NCI-H69 (cell line): Measurements from ENCODE around the gene P2RY12.
A peak's percentile ranks its signal among the peaks of the same experiment; 100 is the strongest.

ENCODE experiments used
- DNase-seq: peaks from one replicate; lab custom pipeline; 2025; lab: John Stamatoyannopoulos, UW

The P2RY12 gene

DNA sequence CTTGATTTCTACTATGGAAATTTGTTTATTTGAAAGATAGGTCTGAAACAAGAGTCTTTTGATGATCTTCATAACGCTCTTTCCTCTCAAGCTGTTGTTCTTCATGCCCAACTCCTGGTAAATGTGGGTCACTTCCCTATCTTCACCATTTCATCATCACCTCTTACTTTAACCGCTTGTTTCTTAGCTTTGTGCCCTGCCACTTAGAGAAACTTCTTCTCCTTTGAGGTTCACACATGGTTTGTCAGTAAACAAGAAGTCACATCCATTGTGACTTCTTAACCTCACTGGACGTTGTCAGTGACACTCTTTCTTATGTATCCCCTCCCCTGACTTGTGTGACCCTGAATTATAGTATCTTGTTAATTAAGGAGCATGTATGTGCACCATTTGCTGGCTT, 38.3 kb downstream of the P2RY12 start:
- DNase-seq: no peak

DNA sequence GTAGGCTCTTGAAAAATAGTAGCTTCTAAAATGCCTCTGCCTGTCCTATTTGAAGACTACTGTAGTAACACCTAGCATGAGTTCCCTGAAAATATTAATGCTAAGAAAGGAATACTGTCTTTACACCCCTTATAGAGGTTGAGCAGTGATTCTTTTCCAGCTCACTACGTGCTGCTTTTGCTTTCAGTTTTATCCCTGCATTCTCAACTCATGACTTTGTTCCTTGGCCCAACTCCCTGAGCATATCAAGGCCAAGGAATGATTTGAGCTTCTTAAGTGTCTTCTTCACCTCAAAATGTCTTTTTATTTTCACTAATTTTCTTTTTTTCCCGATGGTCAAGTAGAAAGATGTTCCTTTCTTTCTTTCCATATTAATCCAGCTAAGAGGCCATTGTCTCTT, 38.7 kb downstream of the P2RY12 start:
- DNase-seq: no peak

DNA sequence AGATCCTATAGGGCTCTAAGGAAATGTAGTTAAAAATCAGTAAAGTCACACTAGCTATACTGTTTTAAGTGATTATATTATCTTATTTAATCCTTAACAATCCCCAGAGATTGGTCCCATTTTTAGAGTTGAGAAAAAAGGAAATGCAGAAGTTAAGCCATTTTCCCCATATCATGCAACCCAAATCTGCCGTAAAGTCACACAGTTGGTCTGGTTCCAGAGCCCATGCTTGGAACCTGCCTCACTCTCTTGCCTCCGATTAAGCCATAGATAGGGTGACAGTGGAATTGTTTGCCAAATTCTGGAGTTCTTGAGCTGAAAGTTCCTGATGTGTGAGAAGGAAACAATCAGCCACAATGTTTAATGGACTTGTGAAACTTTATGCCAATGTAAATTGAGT, 52.9 kb downstream of the P2RY12 start:
- DNase-seq: no peak

DNA sequence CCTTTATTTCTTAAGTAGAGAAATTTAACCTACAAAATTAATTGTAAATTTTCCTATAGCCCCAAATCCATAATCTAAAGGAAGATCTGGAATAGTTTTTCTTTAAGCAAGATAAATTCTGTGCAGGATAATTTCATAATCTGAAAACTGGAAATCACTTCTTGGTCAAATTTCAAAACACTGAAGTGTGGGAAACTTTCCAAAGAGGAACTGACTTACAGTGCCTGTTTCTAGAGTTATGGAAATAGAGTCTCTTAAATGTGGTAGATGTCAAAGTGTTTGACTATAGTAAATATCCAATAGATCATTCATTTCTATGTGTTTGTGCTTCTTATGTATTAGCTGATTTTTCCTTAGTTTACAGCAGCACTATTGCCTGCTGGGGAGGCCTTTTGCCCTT, 53.7 kb downstream of the P2RY12 start:
- DNase-seq: no peak

DNA sequence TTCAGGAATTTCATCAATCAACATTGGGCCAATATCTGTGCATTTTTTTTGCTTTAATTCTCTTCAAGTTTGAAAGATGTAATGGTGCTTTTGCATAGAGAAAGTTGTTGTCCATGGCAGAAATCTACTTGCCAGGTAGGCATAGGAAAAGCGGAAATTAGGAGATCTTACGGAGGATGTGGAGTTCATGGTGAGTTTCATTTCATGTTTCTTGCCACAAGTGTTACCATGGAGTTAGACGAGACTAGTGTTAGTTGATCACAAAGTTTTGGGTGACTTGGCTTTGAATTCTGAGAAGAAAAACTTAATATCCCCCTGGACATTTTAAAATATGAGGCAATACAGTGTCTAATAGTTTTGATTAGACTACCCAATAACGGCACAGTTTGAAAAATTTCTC, 54.2 kb downstream of the P2RY12 start:
- DNase-seq: no peak

DNA sequence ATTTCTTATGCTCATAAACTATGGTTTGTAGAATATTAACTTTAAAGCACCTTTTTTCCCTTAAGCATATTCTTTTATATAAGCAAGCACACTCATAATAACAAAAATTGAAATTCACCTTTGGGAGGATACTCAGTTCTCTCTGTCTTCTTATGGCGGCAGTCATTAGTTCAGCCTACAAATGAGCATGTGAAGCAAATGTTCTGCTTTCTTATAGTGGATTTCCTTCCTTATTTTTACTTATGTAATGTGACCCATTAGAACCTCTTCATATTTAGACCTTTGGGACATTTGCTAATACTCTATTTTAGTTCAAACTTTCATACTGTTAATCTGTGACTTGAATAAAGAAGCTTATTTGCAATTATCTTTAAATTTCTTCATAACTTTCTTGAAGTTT, 55.2 kb downstream of the P2RY12 start, which contains the start of gene P2RY13:
P2RY13 (minus strand) TSS at position 187 of the 400 bp plus-strand sequence; CDS start at position 166, 21 bp downstream.
- no peak for DNase-seq

DNA sequence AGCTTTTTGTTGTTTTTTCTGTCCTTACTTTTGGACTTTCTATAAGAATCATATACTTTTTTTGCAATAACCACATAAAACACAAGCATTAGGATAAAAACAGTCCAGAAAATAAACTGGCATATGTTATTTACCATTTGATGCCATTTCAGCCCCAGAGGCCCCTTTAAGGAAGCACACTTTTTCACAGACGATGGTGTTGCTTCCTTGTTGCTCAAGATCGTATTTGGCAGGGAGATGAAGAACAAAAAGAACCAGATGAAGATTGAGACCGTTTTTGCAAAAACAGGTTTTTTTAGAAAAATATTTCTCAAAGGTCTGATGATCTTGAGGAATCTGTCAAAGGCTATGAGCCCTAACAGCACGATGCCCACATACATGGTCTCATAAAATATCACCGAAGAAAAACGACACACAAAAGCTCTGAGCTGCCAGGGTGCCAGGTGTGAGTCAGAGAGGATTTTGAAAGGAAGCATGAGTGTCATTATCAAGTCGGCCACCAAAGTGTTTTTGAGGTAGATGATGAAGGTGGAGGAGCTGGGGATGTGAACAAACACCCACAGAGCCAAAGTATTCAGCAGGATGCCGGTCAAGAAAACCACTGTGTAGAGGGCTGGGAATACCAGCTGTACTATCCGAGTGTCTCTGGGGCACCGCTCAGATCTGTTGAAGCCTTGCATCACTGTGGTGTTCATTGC, 56.1 kb downstream of the P2RY12 start:
- no peak for DNase-seq

DNA sequence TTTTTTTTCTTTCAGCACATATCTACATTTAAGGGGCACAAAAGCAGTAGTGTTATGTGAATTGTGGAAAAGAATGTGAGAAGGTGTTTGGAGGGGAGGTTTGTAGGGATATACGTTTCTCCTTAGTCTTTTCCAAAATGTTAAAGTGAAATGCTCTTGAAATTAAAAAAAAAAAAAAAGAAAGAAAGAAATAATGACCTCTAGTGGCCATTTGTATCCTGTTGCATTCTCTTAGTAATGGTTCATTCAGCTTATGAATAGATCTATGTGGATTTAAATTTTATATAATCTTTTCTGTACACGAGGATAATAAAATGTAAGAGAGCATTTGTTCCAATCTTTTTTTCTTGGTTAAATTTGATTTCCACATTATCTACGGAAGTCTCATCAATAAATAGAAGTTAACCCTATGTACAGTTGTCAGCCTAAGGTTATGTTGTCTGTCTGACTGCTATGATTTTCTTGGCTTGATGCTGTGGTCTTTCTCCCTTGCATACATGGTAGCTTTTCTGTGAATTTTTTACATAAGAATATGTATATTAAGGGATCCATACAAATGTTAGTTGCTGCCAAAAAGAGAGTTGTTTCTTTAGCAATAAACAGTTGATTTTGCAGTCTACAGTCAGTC, 56.9 kb downstream of the P2RY12 start:
- DNase-seq: peak; percentile 30

DNA sequence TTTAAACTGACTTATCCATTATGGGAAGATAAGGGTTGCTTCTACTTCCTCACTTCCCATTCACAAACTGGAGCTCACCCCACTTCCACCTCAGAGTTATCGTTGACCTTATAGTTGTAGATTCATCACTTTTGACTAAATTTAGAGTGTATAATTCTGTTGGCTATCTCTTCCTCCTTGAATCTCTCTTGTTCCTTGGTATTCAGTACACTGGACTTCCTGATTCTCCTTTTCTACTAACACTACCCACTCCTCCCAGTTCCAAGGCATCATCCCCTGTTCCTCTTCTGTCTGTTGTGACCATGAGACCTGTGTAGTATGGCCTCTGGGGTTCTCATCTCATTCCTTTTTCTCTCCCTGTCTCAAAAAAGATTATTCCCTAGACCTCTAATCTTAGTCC, 62.0 kb downstream of the P2RY12 start:
- DNase-seq: no peak

DNA sequence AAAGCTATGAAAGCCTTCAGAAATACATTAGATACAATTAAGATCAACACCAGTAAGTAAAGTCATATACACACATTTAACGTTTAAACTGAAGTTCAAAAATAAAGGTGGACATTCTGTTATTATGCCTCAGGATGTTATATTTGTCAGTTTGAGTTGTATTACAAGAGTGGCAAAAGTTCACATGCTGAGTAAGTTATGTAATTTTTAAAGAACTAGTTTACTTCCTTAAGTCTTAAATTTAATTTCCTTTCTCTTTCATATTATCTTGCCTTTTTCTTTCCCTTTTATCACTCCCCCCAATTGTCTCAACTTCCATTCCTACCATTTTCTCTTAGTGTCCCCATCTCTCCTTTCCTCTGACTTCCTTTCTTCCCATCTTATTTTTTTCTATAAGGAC, 63.0 kb downstream of the P2RY12 start:
- DNase-seq: no peak

DNA sequence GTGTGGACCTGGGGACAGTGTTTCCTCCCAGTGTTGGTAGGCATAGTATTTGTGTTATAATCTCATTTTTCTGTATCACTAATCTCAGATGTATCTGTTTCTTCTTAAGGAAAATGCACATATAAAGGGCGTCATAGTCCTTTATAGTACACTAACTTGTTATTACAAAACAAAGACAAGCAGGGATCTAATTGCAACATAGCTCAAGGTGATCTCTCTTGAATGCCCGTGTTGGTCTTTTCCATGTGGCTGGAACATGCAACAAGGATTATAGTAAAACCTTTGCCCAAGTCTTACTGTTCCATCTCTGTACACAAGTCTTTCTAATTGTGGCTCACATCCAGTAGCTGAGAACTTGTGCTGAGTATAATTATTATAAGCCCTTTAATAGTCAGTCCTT, 64.4 kb downstream of the P2RY12 start:
- DNase-seq: no peak

DNA sequence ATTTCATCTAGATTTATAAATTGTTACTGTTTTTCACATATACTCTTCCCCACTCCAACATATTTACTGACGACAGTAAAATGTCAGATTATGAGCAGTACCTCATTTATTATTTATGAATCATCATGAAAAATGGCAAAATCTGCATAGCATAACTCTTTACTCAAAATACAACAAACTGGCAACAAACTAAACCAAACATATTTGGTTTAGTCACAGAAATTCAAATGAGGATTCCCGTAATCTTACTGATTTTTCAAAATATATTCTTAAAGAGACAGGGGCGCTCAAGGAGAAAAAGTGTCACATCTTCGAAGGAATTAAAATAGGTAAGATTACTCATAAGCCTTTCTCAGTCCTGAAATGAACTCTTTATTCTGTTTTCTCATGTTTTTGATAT, 64.9 kb downstream of the P2RY12 start:
- DNase-seq: no peak

DNA sequence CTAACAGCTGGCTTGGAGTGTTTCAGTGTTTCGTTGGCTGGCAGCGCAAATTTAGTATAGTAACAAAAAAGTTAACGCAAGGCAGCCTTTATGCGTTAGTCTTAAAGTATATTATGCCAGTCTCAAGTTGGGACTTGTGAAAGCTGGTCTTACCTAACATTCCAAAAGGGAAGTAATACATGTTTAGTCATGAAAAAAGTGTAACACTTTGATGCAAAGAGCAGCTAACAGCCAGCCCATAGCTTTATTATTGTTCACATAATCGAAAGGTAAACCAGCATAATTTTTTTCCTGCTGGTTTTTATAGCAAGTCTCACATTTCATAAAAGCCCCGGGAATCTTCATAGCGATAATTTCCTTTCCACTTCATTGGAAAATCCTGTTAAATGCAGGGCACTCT, 65.6 kb downstream of the P2RY12 start:
- DNase-seq: no peak

DNA sequence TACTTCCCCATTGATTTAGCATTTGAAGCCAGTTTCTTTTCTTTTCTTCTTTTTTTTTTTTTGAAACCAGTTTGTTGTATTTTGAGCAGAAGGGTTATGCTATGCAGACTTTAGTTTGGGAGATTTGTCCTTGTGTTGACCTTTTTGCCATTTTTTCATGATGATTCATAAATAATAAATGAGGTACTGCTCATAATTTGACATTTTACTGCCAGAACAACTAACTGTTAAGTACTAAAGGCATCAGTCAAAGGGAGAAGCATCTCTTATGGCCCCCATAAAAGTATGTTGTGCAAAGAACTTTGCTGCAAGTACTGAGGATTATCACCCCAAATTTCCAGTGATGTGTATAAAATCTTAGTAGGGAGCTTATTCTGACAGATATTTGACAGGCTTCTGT, 66.2 kb downstream of the P2RY12 start:
- DNase-seq: no peak

DNA sequence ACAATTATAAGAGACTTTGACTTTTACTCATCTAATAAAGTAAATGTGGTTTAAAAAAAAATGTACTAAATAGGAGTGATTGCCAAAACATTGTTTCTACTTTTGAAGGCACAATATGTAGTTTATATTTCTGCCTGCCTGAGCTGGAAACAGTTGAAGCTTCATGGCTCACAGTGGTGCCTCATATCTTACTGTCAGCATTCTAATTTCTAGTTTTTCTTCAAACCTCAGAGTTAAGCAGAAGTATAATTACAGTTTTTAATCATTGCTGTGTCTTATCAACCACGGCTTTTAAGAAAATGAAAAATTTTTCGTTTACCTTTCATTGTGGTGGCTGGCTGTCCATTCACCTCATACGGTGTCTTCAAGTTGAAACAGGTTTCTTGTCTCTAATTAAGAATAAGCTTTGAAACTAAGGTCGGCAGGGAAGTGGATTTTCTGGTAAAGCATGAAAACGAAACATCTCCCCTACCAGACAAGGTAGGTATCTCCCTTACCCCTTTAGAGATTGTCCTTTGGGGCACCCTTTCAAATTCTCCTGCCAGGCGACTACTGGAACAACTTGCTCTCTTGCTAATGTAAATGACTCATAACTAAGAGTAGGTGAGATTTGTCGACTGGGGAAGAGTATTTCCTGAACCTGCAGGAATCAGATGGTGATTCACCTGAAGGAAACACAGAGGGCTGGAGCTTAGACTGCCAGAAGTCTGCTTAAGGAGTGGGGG, 68.1 kb downstream of the P2RY12 start, which contains the start of gene GPR87:
GPR87 (minus strand) TSS at position 554 of the 725 bp plus-strand sequence. CDS start 16,720 bp downstream, outside the sequence.
- peak; percentile 7 for DNase-seq

DNA sequence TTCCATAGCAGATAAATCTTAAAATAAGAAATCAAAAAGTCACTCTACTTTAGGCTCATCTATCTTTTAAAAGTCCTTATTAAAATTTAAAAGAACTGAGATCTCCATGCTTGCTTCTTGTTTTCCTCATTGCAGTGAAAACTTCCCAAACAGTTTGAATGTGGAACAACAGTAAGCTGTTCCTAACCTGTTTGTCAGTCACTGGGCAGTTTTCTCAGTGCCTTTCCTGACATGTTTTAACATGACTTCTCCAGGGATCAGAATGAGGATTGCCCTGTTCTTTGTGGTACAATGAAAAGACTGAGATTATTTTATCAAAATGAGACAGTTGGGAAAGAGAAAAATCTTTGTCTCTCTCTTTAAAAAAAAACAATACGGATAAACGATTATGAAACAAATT, 68.7 kb downstream of the P2RY12 start:
- DNase-seq: no peak

DNA sequence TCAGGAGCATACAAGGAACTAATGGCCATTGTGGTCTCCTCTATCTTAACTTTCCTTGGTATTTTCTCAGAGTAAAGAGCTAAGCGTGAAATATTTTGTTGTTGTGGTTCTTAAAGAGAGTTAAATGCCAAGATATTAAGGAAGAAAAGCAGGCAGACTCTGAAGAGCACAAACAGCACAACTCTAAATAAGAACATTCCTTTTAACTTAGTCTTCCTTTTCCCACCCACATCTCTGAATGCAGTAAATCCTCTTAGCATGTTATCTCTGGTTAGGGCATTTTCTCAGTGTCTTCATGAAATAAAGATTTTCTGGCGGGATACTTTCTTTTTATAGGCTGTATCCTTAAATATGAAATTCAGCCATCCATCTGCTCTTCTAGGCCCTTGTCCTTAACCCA, 69.4 kb downstream of the P2RY12 start:
- no peak for DNase-seq

DNA sequence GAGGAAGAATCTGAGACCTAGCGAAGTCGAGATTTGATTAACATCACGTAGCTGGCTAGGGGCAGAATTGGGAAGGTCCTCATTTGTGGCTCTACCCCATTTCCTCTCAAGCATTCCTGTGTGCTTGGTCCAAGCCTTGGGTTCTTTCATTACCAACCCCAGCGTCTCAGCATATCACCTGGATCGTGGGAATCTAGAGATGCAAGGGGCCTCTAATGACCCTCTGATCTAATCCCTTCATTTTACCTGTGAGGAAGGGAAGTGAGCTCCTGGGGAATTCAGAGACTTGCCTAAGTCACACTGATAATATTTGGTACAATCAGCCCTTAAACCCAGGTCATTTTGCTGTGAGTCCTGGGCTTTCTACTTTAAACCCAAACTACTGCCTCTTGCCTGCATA, 70.0 kb downstream of the P2RY12 start:
- no peak for DNase-seq

DNA sequence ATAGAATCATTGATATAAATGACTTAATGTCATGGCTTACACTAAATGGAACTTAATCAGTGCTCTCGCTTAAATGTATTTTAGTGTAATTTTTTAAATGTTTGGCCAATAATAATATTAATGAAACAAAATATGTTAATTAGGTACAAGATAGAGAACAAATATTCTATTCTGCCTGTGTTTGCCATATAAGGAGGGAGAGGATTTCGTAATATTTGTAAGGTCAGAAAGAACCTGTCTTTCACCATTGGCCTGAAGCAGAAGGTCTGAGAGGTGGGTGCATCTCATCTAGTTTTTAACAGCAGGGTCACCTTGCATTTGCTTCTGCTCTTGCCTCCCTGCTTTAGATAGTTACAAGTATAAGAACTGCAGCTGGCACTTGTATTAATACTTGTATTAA, 70.4 kb downstream of the P2RY12 start:
- no peak for DNase-seq

DNA sequence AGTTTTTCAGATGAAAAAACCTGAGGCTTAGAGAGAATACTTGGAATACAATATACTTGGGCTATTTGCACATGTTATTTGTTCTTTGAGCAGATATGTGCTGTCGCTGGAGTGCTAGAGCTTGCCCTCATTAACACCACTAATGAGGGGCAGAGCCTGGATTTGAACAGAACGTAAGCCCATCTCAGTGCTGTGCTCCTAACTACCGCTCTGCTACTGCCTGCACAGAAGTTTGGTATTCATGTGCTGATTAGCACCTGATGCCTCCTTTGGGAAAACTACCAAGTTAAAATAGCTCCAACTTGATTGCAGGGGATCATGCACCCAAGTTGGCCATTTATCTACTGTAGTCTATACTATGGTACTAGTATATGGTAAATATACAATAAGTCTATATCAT, 71.6 kb downstream of the P2RY12 start:
- peak; percentile 6 for DNase-seq

DNA sequence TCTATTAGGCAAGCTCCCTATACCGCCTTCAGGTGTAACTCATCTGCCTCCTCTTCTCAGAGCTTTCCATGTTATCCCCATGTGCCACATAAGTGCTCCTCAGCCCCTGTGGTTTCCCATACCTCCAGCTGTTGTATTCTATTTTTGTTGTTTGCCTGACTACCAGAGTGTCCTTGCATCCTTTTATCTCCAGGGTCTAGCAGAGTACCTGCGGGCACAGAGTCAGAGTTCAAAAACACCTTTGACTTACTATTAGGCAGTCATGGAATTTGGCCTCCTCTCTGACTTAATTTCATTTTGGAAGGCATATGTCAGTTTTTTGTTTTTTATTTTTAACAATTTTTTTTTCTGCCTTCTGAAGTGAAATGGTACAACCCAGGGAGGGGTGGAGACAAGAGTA, 75.0 kb downstream of the P2RY12 start:
- no peak for DNase-seq

DNA sequence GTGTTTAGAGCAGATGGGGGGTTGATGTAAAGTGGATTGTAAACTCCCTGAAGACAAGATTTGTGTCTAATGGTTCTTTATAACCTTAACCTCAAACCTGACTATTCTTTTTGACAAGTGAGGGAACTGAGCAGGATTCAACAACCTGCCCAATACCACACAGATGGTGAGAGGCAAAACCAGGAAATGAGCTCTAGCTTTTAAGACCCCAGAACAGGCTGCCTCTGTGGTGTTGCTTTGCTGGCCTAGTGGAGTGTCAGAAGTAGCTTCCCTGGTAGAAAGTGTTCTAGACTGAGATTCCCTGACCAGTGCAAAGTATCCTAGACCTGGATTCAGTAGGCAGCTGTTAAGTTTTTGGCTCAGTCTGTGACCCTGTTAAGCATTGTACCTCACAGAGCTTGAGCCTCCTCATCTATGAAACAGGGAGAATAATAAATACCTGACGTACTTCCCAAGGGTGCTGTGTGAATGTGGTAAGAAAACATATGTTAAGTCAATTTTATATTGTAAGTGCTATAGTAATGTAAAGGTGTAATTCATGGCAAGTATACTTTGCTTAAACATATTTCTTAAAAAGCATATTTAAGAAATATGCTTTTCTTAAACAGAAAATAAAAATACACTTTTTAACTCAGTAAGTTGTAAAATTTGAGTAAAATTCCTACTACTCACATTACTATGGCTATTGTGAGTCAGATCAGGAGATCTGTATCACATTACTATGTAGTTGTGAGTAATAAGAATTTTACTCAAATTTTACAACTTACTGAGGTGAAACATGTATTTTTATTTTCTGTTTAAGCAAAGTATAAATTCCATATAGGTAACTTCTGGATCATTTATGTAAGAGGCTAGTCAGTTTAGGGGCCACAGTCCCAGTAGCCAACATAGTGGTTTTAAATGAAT, 76.7 kb downstream of the P2RY12 start:
- DNase-seq: no peak
